AG04449 (cell line): ENCODE measurements around the gene MBNL3.

Experiments used
- CTCF ChIA-PET: fragments of 350-600 bp; formaldehyde crosslinking; extraction: SDS; loops from one replicate; lab custom pipeline; 2021; ENCODE audit warnings: antibody characterized with exemption; lab: Yijun Ruan, JAX
- POLR2A ChIA-PET: fragments of 400-600, 350-600 bp; formaldehyde crosslinking; extraction: SDS; loops from one replicate; lab custom pipeline; 2020; ENCODE audit warnings: antibody characterized with exemption, inconsistent platforms; lab: Yijun Ruan, JAX
- DNase-seq: peaks from one replicate; pipeline ENCODE4 v3.0.0-alpha.2; 2010; ENCODE audit warnings: low read depth, low spot score
- H3K4me3 ChIP-seq: 2 replicates; pipeline ENCODE4 v1.5.1; 2011; ENCODE audit warnings: low read depth, mild to moderate bottlenecking, control low read depth, low read length
- TF ChIP-seq, protein P1 (sequence below): IDR thresholded peaks from one replicate; pipeline ENCODE4 v1.5.1; 2011; ENCODE audit warnings: mild to moderate bottlenecking, moderate library complexity, low read length, control low read depth, inconsistent platforms; ENCODE audit not compliant: insufficient read depth; ENCODE audit errors: missing control alignments

MBNL3 gene

DNA sequence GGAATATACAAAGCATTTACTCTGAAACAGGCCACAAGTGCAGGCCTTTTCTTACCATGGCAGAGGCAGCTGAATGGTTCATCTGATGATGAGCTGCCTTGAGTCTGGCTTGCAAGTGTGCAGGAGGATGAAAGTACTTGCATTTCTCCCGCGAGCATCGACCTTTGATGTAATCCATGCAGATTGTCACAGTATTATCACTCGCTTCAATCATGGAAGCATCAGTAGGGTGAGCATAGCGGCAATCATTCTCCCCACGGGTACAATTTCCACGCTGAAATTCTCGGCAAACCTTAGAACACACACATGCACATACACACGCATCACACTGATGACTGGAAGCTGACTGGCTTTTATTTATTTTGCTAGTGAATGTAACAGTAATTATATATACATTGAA is 98.0 kb downstream of the MBNL3 start:
- ChIA-PET POLR2A (no interaction called here), CTCF (no interaction called here)
- TF ChIP-seq, protein P1, sequence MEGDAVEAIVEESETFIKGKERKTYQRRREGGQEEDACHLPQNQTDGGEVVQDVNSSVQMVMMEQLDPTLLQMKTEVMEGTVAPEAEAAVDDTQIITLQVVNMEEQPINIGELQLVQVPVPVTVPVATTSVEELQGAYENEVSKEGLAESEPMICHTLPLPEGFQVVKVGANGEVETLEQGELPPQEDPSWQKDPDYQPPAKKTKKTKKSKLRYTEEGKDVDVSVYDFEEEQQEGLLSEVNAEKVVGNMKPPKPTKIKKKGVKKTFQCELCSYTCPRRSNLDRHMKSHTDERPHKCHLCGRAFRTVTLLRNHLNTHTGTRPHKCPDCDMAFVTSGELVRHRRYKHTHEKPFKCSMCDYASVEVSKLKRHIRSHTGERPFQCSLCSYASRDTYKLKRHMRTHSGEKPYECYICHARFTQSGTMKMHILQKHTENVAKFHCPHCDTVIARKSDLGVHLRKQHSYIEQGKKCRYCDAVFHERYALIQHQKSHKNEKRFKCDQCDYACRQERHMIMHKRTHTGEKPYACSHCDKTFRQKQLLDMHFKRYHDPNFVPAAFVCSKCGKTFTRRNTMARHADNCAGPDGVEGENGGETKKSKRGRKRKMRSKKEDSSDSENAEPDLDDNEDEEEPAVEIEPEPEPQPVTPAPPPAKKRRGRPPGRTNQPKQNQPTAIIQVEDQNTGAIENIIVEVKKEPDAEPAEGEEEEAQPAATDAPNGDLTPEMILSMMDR: no peak
- DNase-seq: no peak
- no peak overlapping the region for H3K4me3 ChIP-seq

DNA sequence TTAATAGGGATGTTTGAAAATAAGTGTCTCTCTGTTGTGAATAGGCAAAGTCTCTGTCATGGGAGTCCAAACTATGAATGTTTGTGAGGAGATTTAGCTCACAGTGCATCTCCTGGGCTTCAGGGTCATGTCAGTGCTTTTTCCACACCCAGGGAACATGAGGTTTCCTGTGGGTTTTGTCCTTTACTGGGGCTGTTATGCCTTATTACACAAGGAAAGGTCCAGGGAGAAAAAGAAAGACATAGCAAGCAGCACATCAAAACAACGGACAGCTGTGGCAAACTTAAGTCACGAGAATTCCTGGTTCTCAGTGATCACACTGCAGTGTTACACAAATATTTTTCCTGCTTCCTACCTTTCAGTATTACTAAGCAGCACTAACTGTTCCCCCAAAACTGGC is 99.4 kb downstream of the MBNL3 start:
- CTCF ChIA-PET: no interaction called here
- no peak for DNase-seq
- H3K4me3 ChIP-seq: no peak overlapping the region
- POLR2A ChIA-PET: no interaction called here
- TF ChIP-seq, protein P1: no peak

GRCh38 chrX:132388371-132388770 is 100.5 kb downstream of the MBNL3 start:
- POLR2A ChIA-PET: no interaction called here
- TF ChIP-seq, protein P1: no peak
- DNase-seq: no peak
- CTCF ChIA-PET: no interaction called here
- no peak overlapping the region for H3K4me3 ChIP-seq

DNA sequence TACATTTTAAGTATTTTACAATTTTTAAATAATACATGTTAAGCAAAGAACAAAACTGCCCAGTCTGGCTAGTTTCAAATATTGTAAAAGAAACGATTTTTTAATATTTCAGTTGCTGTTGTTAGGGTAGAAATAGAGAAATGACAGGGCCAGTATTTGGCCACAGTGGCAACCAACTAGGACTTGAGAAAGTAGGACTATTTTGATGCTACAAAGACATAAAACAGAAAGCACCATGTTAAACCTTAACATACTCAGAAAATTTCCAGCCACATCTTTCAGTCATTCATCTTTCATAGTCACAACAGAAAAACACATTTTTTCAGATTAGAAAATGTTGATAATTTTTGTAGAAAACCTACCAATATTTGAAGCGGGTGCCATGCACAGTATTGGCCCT is 104.5 kb downstream of the MBNL3 start:
- no peak for DNase-seq
- TF ChIP-seq, protein P1: no peak
- CTCF ChIA-PET: no interaction called here
- POLR2A ChIA-PET: no interaction called here
- no peak overlapping the region for H3K4me3 ChIP-seq

GRCh38 chrX:132382068-132382467 is 106.8 kb downstream of the MBNL3 start:
- POLR2A ChIA-PET: no interaction called here
- no peak overlapping the region for H3K4me3 ChIP-seq
- DNase-seq: no peak
- TF ChIP-seq, protein P1: no peak
- CTCF ChIA-PET: no interaction called here

DNA sequence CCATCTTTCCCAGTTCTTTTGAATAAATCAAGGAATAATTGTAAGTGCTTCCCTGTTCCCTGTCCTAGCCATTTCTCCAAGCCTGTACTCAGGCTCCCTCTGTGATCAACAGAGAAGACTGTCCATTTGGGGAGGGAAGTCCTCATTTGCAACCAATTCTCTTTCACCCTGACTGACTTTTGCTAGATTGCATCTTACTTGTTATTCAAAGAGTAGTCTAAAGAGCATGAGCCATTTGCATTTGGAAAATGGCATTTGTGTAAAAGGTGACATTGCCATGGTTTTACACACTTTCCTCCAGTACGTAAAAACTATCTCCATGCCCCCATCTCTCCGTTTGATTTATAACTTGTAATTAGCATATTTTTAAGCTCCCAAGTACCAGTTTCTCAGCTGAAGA is 110.6 kb downstream of the MBNL3 start:
- POLR2A ChIA-PET: no interaction called here
- CTCF ChIA-PET: no interaction called here
- H3K4me3 ChIP-seq: no peak overlapping the region
- no peak for DNase-seq
- TF ChIP-seq, protein P1: no peak
